ENCODE data around the gene BLVRB.

The BLVRB gene

DNA sequence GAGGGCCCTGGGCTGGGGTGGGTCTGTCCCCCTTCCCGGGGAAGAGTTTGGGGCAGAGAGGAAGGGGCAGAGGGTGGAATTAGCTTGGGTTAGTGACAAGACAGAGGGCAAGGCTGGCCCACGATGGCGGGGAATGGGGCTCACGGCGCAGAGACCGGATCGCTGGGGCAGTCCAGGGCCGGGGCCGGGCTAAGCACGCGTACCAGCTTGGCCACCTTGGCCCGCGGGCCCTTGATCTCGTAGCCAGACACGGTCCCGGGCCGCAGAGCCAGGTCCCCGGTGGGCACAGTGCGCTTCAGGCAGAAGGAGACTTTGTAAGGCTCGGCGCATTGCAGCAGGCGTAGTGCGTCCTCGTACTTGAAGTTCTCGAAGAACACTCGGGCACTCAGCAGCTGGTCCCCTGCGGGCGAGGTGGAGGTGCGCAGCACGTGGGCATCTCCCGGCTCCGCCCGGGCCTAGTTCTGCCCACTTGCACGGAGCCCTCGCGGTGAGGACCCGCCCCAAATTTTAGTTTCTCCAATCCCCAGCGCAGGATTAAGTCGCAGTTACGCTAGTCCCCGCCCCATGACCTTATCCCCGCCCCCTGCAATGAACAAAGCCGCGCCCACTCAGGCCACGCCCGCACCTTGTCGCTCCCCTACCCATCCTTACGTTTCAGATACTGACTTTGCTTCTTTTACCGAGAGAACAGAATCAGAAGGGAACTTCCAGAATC, 67.0 kb downstream of the BLVRB start:
- no peak for DNase-seq

All from DMS53 (cell line).